Osteoblast (primary cell): ENCODE results near the gene FAM151B. TPM values are rescaled to one million over a fixed set of nuclear protein-coding genes. Genes with fewer than 3 reads are reported as not detected.

Experiments
- DNase-seq: peaks from one replicate; pipeline ENCODE4 v3.0.0; 2011; ENCODE audit warnings: low spot score, mixed read lengths; ENCODE audit not compliant: insufficient read length; ENCODE audit errors: missing footprints
- H2AFZ ChIP-seq: 2 replicates; pipeline ENCODE4 v1.6.0; 2011; ENCODE audit warnings: mild to moderate bottlenecking, low read length
- H3K27ac ChIP-seq: 2 replicates; pipeline ENCODE4 v1.5.1; 2011; ENCODE audit warnings: mild to moderate bottlenecking, low read depth, low read length, moderate library complexity
- H3K27me3 ChIP-seq: 2 replicates; pipeline ENCODE4 v1.6.0; 2012; ENCODE audit warnings: mild to moderate bottlenecking, control low read depth, inconsistent platforms, low read length, moderate library complexity; ENCODE audit not compliant: insufficient read depth
- H3K36me3 ChIP-seq: 2 replicates; pipeline ENCODE4 v1.5.1; 2011; ENCODE audit warnings: mild to moderate bottlenecking, low read length, control low read depth, moderate library complexity; ENCODE audit not compliant: insufficient read depth
- H3K4me1 ChIP-seq: 2 replicates; pipeline ENCODE4 v1.5.1; 2011; ENCODE audit warnings: mild to moderate bottlenecking, low read length, control low read depth, moderate library complexity; ENCODE audit not compliant: insufficient read depth
- H3K4me2 ChIP-seq: 2 replicates; pipeline ENCODE4 v1.6.0; 2011; ENCODE audit warnings: mild to moderate bottlenecking, low read length; ENCODE audit not compliant: insufficient read depth
- H3K4me3 ChIP-seq: fragments of 200-600 bp; sonication (generic); 3 replicates; pipeline ENCODE4 v1.5.1; 2012; ENCODE audit warnings: mild to moderate bottlenecking, low read length, inconsistent platforms; ENCODE audit not compliant: insufficient read depth
- H3K79me2 ChIP-seq: 2 replicates; pipeline ENCODE4 v1.6.0; 2012; ENCODE audit warnings: mild to moderate bottlenecking, low read length, control low read depth, inconsistent platforms; ENCODE audit not compliant: insufficient read depth
- H3K9me3 ChIP-seq: 2 replicates; pipeline ENCODE4 v1.5.1; 2011; ENCODE audit warnings: low read depth, low read length, control low read depth
- H4K20me1 ChIP-seq: 2 replicates; pipeline ENCODE4 v1.6.0; 2012; ENCODE audit warnings: mild to moderate bottlenecking, low read length, control low read depth; ENCODE audit not compliant: insufficient read depth
- CTCF ChIP-seq: IDR thresholded peaks from 2 replicates; pipeline ENCODE4 v1.5.1; 2011; ENCODE audit warnings: mild to moderate bottlenecking, low read depth, low read length, moderate library complexity; ENCODE audit errors: extremely low read depth
- total RNA-seq: library from RNA; depleted of rRNA; stranded (reverse); fragments of >200 nt; gene quantifications from 2 replicates; pipeline ENCODE4 v1.2.3, GENCODE V29; 2012

Gene FAM151B
- total RNA-seq, 1 donor, result 13.0 TPM

- Histone ChIP-seq H3K9me3 (no peaks in the 10 kb centered on the region), H3K4me1 (peaks cover 24% of the 10 kb centered on the region), H3K27me3 (no peaks in the 10 kb centered on the region), H2AFZ (no peak overlapping the region), H3K4me2 (peak overlapping the region; percentile 34), H3K79me2 (no peaks in the 10 kb centered on the region), H3K27ac (no peak overlapping the region), H3K36me3 (no peaks in the 10 kb centered on the region), H3K4me3 (no peak overlapping the region), H4K20me1 (no peaks in the 10 kb centered on the region)
- TF ChIP-seq CTCF, result no peak
- DNase-seq, result no peak
These were observed 102.9 kb downstream of the FAM151B start for GRCh38 chr5:80590766-80591165.

DNA sequence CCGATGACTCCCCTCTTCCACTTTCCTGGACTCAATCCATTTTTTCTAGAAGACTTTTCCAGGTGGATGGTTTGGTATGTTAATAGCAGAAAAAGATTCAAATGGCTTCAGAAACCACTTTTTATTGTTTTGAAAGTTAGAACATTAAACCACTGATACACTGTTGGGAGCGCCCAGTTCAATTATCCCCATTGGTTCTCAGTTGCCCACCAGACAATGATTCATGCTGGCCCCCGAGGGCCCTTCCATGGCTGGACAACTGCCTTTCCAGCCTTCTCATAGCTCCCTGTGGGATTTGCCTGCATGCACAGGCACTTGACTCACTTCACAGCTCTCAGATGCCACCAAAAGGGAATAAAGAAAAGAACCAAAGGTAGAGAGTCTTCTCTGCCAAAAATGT, 103.5 kb downstream of the FAM151B start:
- H2AFZ ChIP-seq, result no peak overlapping the region
- no peaks in the 10 kb centered on the region for H3K9me3 ChIP-seq
- no peaks in the 10 kb centered on the region for H3K36me3 ChIP-seq
- peaks cover 24% of the 10 kb centered on the region for H3K4me1 ChIP-seq
- no peaks in the 10 kb centered on the region for H3K79me2 ChIP-seq
- no peak overlapping the region for H3K27ac ChIP-seq
- peak overlapping the region; percentile 34 for H3K4me2 ChIP-seq
- no peak overlapping the region for H3K4me3 ChIP-seq
- DNase-seq, result peak; percentile 88
- TF ChIP-seq CTCF, result no peak
- no peaks in the 10 kb centered on the region for H4K20me1 ChIP-seq
- no peaks in the 10 kb centered on the region for H3K27me3 ChIP-seq

DNA sequence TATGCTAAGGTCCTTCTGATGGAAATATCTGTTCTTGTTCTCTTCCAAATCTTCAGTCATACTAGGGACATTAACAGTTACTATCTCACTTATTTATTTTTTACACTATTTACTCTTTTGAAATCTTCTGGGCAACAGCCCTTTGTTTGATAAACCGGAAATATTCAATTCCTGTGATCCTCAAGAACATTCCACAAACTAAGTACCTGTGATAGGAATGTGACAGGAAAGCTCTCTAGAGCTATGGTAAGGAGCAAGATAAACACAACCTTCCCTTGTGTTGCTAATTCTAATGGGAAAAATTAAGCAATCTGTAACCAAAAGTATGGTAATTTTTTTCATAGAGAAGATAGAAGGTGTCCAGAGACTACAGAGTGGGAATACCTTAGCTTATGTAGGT, 104.2 kb downstream of the FAM151B start:
- Histone ChIP-seq H3K79me2 (no peaks in the 10 kb centered on the region), H4K20me1 (no peaks in the 10 kb centered on the region), H2AFZ (no peak overlapping the region), H3K4me2 (no peak overlapping the region), H3K9me3 (no peaks in the 10 kb centered on the region), H3K4me1 (peaks cover 24% of the 10 kb centered on the region), H3K36me3 (no peaks in the 10 kb centered on the region), H3K4me3 (no peak overlapping the region), H3K27ac (no peak overlapping the region), H3K27me3 (no peaks in the 10 kb centered on the region)
- no peak for TF ChIP-seq CTCF
- no peak for DNase-seq

Other genes starting within 250 kb of the FAM151B start
- 94.3 and 96.3 TPM in 2 replicates for gene SERINC5, start 232.1 kb upstream of the FAM151B start, total RNA-seq
- not detected in 2 replicates for gene SPZ1, start 168.1 kb upstream of the FAM151B start, total RNA-seq
- gene ZFYVE16, start 80.0 kb upstream of the FAM151B start, total RNA-seq, result 32.6 and 38.3 TPM in 2 replicates
- not detected in 2 replicates for gene ANKRD34B, start 82.2 kb downstream of the FAM151B start, total RNA-seq
- 20.6 and 21.7 TPM in 2 replicates for gene MSH3, start 166.6 kb downstream of the FAM151B start, total RNA-seq
- 13.8 and 15.2 TPM in 2 replicates for gene DHFR, start 166.9 kb downstream of the FAM151B start, total RNA-seq